ENCODE data around the gene VPS11.

GRCh38 chr11:119121008-119121810 is 53.6 kb downstream of the VPS11 start, which contains the start of gene HINFP:
- TF ChIP-seq CTCF (conservative IDR thresholded peaks at IDR 0.05; ENCODE audit: low read length) (no peak), EZH2phosphoT487 (IDR thresholded peaks at IDR 0.05; ENCODE audit: borderline replicate concordance, low read depth, low read length) (no peak)

All from OCI-LY7 (cell line).